ENCODE data around the gene ASCC1.
"Not testable (repeated sequence)": the region's sequence is repeated elsewhere in the genome, so short reads cannot be mapped to it uniquely, and the experiment has no call there.

The ASCC1 gene

DNA sequence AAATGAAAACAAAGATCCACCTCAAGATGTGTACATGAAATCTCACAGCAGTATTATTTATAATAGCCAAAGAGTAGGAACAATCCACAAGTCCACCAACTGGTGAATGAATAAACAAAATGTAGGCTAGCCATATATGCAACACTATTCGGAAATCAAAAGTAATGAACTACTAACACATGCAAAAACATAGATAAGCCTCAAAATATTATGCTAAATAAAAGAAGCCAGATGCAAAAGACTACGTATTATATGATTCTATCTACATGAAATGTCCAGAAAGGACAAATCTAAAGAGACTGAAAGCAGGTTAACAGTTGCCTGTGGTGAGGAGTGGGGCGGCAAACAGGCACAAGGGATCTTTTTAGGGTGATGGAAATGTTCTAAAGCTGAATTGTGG, 49.0 kb downstream of the ASCC1 start:
- no peak for DNase-seq

DNA sequence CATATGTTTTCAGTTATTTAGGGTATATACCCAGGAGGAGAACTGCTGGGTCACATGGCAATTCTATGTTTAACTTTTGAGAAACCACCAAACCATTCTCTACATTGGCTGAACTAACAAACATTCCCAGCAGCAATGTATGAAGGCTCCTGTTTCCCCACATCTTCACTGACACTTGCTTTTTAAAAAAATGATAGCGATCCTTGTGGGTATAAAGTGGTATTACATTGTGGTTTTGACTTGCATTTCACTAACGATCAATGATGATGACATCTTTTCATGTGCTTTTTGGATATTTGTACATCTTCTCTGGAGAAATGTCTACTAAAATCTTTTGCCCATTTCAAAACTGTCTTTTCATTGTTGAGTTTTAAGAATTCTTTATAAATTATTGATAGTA, 51.5 kb downstream of the ASCC1 start:
- DNase-seq: peak; percentile 28

DNA sequence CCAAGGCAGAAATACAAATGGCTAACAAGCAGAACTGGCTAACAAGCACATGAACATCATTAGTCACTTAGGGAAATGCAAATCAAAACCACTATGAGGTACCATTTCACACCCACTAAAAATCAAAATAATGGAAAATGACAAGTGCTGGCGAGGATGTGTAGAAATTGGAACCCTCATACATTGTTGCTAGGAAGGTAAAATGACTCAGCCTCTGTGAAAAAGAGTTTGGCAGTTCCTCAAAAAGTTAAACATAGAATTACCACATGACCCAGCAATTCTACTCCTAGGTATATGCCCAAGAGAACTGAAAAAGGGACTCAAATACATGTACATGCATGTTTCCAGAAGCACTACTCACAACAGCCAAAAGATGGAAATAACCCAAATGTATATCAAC, 53.1 kb downstream of the ASCC1 start:
- peak; percentile 81 for DNase-seq

DNA sequence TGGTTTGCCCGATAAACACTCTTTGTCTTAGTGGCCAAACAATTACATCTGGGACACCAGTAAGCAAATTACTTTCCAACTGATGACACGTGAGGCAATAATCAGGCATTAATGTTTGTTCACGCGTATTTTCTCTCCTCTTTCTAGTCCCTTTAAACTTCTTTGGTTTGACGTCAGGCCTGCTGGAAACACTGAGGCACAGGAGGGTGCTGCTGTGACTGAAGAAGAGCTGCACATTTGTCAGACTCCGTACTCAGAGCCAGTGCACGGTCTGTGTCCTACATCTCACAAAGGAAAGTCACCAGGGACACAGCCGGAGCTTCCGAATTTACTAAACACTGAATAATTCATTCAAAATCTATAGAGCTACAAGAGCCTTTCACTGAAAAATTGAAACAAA, 57.9 kb downstream of the ASCC1 start:
- no peak for DNase-seq

DNA sequence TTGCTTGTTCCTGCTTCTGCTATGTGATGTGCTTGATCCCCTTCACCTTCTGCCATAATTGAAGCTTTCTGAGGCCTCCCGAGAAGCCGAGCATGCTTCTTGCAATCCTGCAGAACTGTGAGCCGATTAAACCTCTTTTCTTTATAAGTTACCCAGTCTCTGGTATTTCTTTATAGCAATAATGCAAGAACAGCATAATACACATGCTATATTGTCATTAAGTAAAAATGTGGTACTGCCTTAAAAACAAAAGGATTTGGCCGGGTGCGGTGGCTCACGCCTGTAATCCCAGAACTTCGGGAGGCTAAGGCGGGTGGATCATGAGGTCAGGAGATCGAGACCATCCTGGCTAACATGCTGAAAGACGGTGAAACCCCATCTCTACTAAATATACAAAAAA, 59.9 kb downstream of the ASCC1 start:
- DNase-seq: no peak

DNA sequence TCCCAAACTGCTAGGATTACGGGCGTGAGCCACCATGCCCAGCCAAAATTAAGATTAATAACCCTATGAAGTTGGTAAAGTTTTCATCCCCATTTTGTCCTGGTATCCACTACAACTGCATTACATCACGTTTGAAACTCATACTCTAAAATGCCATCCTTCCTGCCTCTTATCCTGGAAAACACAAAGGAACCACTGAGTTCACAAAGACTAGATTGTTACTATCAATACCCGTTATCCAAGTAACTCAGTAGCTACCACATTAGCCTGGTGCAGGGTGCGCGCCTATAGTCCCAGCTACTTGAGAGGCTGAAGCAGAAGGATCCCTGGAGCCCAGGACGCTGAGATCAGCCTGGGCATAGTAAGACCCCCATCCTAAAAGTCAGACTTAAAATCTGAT, 63.8 kb downstream of the ASCC1 start:
- DNase-seq: no peak

DNA sequence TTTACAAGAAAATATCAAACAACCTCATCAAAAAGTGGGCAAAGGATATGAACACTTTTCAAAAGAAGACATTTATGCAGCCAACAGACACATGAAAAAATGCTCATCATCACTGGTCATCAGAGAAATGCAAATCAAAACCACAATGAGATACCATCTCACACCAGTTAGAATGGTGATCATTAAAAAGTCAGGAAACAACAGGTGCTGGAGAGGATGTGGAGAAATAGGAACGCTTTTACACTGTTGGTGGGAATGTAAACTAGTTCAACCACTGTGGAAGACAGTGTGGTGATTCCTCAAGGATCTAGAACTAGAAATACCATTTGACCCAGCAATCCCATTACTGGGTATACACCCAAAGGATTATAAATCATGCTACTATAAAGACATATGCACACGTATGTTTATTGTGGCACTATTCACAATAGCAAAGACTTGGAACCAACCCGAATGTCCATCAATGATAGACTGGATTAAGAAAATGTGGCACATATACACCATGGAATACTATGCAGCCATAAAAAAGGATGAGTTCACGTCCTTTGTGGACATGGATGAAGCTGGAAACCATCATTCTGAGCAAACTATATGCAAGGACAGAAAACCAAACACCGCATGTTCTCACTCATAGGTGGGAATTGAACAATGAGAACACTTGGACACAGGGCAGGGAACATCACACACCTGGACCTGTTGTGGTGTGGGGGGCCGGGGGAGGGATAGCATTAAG, 65.2 kb downstream of the ASCC1 start:
- DNase-seq: not testable (repeated sequence)

DNA sequence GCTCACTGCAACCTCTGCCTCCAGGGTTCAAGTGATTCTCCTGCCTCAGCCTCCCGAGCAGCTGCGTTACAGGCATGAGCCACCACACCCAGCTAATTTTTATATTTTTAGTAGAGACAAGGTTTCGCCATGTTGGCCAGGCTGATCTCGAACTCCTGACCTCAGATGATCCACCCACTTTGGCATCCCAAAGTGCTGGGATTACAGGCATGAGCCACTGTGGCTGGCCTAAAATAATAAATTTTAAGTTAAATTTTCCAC, 68.8 kb downstream of the ASCC1 start:
- DNase-seq: not testable (repeated sequence)

DNA sequence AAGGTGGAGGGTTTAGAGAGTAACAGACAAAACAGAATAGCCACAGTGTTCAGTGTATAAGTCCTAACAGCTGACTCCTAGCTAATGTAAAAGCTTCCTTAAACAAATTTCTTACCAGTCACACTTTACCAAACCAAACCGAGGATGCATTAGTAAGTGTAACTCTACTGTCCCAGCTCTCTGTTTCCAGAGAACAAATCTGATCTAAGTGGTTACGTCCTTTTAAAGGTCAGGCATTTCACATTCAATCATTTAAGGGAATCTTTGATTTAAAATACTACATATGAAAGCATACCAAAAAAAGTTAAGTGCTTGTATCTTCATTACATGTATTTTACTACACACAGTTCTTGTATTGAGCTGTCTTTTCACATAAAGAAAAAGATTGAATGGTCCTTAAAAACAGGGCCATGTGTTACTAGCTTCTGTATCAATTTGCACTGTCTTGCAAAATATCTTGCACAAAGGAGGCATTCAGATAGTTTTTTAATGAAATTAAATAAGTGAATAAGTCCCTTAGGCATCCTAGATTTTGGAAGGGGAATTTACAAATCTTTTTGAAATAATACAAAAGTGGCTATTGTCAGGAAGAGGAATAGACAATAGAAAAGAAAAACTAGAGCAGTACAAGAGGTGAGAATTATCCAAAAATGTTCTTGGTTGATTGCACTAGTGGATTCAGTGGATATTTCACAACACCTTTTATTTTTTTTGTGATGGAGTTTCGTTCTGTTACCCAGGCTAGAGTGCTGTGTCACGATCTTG, 69.3 kb downstream of the ASCC1 start:
- DNase-seq: no peak

DNA sequence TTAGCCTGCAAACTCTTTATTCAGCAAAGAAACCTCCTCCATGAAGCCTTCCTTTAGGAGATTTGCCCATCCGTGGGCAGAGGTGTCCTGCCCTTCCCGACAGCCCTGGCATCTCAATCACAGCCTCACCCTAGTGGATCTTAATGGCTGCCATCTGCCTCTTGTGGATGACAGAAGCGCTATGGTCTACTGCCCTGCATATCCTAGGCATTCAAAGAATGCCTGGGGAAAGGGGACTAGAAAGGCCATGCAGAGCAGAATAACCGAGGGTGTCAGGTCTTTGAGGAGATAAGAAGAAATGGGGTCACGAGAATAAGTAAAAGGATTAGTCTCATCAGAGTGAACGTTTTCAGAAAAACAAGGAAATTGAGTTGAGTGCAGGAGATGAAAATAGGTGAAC, 70.0 kb downstream of the ASCC1 start:
- no peak for DNase-seq

DNA sequence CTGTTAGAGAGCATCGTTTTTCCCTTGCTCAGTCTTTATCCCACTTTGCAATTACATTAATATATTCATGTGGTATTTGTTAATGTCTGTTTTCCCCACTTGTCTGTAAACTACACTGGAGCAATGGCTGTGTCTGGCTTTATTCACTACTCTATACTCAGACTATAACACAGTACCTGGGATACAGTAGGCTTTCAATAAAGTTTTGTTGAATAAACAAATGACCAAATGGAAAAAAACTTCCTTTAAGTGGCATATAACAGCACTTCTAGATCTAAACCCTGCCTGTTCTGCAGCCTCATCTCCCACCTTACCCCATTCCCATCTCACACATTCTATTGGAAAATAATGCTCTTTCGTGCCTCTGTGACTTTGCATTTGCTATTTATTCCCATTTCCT, 70.4 kb downstream of the ASCC1 start:
- no peak for DNase-seq

DNA sequence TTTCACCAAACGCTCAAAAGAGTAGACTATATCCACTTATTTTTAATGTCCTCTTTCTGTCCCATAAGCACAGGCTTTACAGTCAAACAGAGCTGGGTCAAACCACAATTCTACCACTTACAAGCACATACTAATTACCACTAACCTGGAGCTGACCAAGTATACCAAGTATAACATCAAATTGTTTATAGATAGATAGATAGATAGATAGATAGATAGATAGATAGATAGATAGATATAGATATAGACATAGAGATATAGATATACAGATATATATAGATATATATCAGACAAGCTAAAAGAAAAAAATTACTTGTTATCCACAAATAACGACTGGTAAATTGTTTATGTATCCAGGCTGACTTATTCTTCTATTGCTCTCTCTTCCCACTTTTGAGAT, 75.2 kb downstream of the ASCC1 start:
- DNase-seq: no peak

DNA sequence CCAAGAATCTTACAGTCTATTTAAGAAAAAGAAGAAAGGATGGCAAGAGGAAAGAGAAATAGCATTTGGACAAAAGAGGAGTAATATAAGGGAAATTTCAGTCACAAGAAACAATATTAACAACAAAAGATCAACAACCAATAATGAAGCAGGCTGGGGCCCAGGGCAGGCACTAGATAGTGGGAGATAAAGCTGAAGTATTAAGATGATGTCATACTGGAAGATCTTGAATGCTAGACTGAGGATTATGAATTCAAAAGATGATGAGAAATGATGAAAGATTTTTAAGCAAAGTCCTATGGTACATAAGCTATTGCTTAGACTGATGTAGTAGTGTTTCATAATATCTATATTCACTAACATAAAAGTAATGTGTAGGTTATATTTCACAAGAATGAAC, 75.9 kb downstream of the ASCC1 start:
- no peak for DNase-seq

DNA sequence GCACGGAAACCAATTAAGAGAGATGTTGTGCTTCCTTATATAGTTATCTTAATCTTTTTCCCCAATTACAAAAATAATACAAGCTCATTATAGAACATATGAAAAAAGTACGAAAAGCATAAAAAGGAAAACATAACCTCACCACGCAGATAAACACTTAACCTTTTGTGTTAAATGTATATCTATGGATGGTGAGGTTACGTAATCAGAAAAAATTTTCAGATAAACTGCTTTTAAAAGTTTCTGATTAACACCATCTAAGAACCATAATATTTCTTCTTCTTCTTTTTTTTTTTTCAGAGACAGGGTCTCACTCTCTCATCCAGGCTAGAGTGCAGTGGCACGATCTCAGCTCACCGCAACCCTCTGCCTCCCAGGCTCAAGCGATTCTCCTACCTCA, 78.5 kb downstream of the ASCC1 start:
- DNase-seq: no peak

DNA sequence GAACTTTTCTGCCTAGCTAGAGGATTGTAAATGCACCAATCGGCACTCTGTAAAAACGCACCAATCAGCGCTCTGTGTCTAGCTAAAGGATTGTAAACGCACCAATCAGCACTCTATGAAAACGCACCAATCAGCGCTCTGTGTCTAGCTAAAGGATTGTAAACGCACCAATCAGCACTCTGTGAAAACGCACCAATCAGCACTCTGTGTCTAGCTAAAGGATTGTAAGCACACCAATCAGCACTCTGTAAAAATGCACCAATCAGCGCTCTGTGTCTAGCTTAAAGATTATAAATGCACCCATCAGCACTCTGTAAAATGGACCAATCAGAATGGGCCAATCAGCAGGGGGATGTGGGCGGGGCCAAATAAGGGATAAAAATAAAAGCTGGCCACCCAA, 79.9 kb downstream of the ASCC1 start:
- not testable (repeated sequence) for DNase-seq

DNA sequence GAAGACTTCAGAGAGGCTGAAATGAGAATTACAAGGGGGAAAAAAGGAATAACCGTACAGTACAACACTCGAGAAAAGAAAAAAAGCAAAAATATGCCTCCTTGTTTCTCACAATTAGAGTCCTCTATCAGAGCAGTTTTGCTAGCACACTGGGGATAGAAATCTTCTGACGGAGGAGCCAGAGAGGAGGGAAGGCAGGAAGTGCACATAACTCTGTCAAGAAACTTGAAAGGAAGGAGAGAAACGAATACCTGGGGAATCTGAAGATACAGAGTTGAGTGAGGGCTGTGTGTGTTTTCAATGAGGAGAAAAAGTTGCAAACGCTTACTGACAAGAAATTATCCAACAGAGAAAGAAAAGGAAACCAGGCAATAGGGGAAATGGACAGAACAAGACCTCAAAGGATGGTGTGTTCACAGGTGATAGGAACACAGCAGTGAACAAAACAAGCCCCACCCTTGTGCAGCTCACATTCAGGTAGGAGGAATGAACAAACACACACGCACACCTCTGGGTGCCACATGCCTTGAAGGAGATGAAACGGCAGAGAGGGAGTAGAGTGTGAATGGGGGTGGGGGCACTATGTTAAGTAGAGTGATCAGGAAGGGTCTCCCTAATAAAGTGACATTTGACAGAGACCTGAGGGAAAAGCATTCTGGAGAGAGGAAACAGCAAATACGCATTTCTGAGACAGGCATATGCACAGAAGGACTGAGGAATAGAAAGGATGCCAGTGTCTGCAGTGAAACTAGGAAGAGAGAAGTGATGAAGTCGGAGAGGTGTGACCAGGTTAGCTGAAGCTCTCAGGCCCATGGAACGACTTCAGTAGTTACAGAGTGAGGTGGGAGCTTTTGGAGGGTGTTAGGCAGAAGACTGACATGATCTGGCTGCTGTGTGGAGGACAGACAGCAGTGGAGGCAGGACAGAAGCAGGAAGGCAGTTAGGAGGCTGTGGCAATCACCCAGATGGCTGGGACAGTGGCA, 81.0 kb downstream of the ASCC1 start:
- no peak for DNase-seq

DNA sequence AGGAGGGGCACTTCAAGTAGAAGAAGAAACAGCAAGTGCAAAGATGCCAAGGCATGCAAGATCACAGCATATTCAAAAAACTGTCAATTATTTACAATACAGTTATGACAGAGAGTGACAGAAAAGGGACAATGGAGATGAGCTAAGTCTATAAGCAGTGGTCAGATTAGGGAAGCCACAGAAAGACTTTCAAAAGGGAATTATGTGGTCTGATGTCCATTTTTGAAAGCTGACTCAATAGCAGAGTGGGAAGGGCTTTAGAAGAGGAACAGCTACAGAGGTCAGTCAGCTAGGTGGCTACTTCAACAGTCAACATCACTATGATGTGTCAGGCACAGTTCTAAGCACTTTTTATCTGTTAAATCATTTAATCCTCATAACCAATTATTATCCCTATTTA, 82.6 kb downstream of the ASCC1 start:
- peak; percentile 60 for DNase-seq

DNA sequence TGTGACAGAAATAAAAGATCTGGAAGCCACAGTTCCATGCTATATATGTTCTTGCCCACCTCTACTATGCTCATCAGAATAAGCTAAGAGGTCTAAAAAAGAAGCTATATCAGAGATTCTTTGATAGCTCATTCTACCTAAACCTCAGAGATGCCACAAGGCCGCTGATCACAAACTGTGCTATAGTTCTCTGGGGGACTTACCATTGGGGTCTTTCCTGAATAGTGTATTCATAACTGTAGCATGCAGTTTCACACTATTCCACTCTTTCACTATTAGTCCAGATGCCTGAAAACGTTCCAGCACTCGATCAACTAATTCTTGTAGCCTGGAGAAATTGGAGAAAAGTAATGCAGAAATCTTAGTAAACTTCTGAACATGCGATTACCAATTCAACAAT, 83.2 kb downstream of the ASCC1 start:
- DNase-seq: no peak

DNA sequence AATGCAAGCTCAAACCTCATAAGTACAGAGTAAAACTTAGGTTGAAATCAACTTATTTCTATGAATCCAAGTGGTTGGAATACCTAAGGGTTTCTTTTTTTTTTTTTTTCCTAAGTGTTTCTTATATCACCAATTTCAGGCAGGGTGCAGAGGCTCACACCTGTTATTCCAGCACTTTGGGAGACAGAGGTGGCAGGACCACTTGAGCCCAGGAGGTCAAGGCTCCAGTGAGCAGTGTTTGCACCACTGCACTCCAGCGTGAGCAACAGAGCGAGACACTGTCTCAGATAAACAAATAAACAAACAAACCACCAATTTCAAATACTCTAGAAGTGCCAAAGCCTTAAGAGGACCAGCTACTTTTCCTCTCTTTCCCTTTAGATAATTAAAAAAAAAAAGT, 88.5 kb downstream of the ASCC1 start:
- DNase-seq: no peak

DNA sequence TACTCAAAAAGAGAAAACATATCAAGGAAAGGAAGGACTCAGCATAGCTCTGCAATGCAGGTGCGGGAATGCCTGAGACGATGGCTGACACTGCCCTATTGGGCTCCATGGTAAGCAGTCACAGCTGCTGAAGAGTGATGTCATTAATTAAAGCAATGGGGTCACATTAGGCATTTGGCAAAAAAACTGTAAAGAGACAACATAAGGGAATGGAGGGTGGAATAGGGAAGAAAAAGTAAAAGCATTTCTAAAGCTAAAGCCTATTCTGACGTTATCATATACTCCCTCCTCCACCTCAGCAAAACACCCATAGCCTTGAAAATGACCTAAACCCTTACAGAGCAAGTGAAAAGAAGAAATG, 89.2 kb downstream of the ASCC1 start:
- DNase-seq: no peak

DNA sequence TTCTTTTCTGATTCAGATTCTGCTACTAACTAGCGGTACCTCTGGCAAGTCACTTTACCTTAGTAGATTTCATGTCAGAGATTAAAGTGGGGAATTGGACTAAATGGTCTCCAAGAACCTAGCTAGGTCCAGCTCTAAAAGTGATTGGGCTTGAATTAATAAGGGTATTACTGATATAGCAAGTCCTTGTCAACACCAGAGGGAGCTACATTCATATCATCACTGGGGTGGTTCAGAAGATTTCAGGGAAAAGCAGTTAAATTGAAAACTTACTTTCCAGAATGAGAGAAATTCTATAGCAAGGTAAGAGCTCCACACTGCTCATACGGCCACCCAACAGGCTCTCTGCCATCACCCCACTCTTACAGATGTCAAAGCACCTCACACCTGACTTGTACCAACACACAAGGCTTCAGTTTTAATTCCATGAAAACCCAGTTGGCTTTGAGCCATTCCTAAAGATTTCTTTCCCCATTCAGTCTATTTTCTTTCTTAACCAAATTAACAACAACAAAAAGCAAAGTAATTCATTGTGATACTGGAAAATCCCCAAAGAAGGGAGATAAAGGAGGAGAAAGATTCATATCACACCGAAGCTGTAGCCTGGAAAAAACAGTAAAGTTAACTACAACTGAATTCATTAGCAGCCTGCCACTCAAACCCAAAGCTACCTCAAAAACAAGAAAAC, 89.7 kb downstream of the ASCC1 start:
- DNase-seq: peak; percentile 48

DNA sequence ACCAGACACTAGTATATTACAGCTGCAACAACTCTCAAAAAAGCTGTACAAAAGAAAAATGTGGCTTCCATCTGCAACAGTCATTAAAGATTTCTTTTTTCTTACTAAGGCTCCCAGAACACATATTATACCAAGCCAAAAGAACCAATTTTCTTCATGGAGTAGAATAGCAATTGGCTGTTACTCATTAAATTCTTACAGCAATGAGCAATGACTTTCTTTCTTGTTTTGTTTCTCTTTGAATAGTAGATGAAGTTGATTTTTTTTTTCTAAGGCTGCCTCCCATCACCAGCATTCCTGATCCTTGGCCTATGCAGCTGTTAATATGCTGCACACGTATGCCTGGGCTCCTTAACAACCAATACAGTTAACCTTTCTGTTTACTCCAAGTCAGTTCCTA, 91.1 kb downstream of the ASCC1 start:
- DNase-seq: peak; percentile 56

DNA sequence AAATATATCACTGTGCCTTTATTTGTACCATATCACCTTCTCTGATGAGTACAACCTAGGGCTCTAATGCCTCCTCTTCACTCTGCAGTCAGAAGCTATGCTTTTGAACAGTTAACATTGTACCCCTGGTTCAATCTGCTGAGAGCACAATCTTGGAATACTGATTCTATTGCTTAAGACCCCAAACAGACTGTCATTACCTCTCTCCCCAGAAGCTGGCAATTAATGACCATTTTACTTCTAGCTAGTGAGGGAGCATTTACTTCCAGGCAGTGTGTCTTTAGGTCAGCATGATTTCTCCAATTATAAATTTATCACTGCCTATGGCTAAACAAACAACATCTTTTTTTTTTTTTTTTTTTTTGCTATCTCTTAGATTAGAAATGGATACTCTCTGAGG, 91.7 kb downstream of the ASCC1 start:
- no peak for DNase-seq
